Psoas muscle (tissue), 8 donors: Measurements from ENCODE around the gene GLRA3. TPM values are rescaled to one million over a fixed set of nuclear protein-coding genes. Genes with fewer than 3 reads are reported as not detected.
"Not testable (repeated sequence)": the region's sequence is repeated elsewhere in the genome, so short reads cannot be mapped to it uniquely, and the experiment has no call there.

Source experiments
- ATAC-seq, 4 donors: fragments of 200-7000 bp; cut with Tn5 transposase; one replicate each; pipeline ENCODE4 v1.9.1; 2020; ENCODE audit warnings: moderate library complexity in 3 of 4, mild to moderate bottlenecking in 2 of 4
- DNase-seq, 2 donors: peaks; one replicate each; pipeline ENCODE4 v3.0.0-alpha.2; 2020
- H3K27ac ChIP-seq: fragments of 200-600 bp; one replicate; pipeline ENCODE4 v1.8.0; 2022
- H3K27me3 ChIP-seq, 3 donors: fragments of 200-600 bp in 1 of 3; one replicate each; pipeline versions ENCODE4 v1.6.1 to v1.8.0; 2013 to 2022; ENCODE audit warnings: low read length in 2 of 3, mild to moderate bottlenecking in 2 of 3, moderate library complexity in 1 of 3; ENCODE audit not compliant: insufficient read depth in 3 of 3
- H3K36me3 ChIP-seq, 2 donors: fragments of 200-600 bp in 1 of 2; one replicate each; pipeline versions ENCODE4 v1.6.1 to v1.8.0; 2013 to 2022; ENCODE audit warnings: low read depth in 1 of 2, mild to moderate bottlenecking in 1 of 2, moderate library complexity in 1 of 2; ENCODE audit not compliant: insufficient read depth in 1 of 2
- H3K4me1 ChIP-seq: fragments of 200-600 bp; one replicate; pipeline ENCODE4 v1.8.0; 2022
- H3K4me3 ChIP-seq: fragments of 200-600 bp; one replicate; pipeline ENCODE4 v1.8.0; 2022; ENCODE audit warnings: mild to moderate bottlenecking
- H3K9me3 ChIP-seq: fragments of 200-600 bp; one replicate; pipeline ENCODE4 v1.8.0; 2022
- WGBS, 3 donors: extraction: QIAGEN DNeasy Blood & Tissue Kit; methylation state at CpG; one replicate each; pipeline versions ENCODE4 v1.1.6 to v1.1.7; 2013; 5-methylcytosine and 5-hydroxymethylcytosine counted together
- intact Hi-C, 2 donors: fragments of 100-400 bp; cut with DNase I; formaldehyde crosslinking; loops; one replicate each; pipeline versions ENCODE4 v1.11.0 to v1.14.2; 2022
- polyA plus RNA-seq, 3 donors: library from polyadenylated mRNA; stranded (reverse); fragments of 200-250 nt; gene quantifications; one replicate each; pipeline ENCODE4 v1.2.3, GENCODE V29; 2013
- total RNA-seq, 4 donors: library from RNA; stranded (reverse); fragmentation: NEBNext Ultra II Directional in 2 of 4; extraction: Animal tissue kit (Norgen Biotek cat#: 25700) in 2 of 4; gene quantifications; one replicate each; pipeline versions ENCODE4 v1.2.1 to v1.2.4, GENCODE V29; 2021 to 2023
- TF ChIP-seq, protein P1 (sequence below): fragments of 200-600 bp; IDR thresholded peaks from one replicate; pipeline ENCODE4 v1.8.0; 2022; ENCODE audit warnings: antibody characterized with exemption
- donor health status: healthy with polysubstance abuse.
- donor health status: DM: no; HTN: no; CAD: no; lungs with moderate emphysema.
- donor health status: Bipolar disorder and iron deficiency.
- donor health status: healthy.
- donor health status: DM: yes; HTN: yes; CAD: no.
- donor health status: DM: no; HTN: no; CAD: no.
- donor health status: DM: no; HTN: no; CAD: no.
- donor health status: DM: yes; HTN: yes; CAD: no.

Gene GLRA3
- total and polyA plus RNA-seq, 7 donors = under 0.01 to 0.73 TPM; not detected in 5

- no peaks in the 10 kb centered on the region for H3K27me3 ChIP-seq
- no peaks in the 10 kb centered on the region for H3K9me3 ChIP-seq
- ATAC-seq = peak in 1 of 4 donors; percentile 74
- H3K36me3 ChIP-seq = no peaks in the 10 kb centered on the region
- TF ChIP-seq, protein P1, sequence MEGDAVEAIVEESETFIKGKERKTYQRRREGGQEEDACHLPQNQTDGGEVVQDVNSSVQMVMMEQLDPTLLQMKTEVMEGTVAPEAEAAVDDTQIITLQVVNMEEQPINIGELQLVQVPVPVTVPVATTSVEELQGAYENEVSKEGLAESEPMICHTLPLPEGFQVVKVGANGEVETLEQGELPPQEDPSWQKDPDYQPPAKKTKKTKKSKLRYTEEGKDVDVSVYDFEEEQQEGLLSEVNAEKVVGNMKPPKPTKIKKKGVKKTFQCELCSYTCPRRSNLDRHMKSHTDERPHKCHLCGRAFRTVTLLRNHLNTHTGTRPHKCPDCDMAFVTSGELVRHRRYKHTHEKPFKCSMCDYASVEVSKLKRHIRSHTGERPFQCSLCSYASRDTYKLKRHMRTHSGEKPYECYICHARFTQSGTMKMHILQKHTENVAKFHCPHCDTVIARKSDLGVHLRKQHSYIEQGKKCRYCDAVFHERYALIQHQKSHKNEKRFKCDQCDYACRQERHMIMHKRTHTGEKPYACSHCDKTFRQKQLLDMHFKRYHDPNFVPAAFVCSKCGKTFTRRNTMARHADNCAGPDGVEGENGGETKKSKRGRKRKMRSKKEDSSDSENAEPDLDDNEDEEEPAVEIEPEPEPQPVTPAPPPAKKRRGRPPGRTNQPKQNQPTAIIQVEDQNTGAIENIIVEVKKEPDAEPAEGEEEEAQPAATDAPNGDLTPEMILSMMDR = peak; percentile 69
- H3K4me3 ChIP-seq = no peak overlapping the region
- no peak overlapping the region for H3K27ac ChIP-seq
- WGBS, 3 donors = 17 to 27% (median 27%) methylated on average over 2 of the region's 2 CpGs
- no peaks in the 10 kb centered on the region for H3K4me1 ChIP-seq
- intact Hi-C loops = loop anchor here (2.0 kb wide), 2 partner anchors 265 to 267 kb away; no protein-coding TSS in a partner anchor
- no peak for DNase-seq
These were observed 196.9 kb downstream of the GLRA3 start for GRCh38 chr4:174631901-174632758.

GRCh38 chr4:174629907-174630450 lies 199.1 kb downstream of the GLRA3 start:
- H3K36me3 ChIP-seq, DNase-seq, H3K9me3 ChIP-seq, ATAC-seq, H3K4me1 ChIP-seq, intact Hi-C loops, H3K4me3 ChIP-seq, H3K27me3 ChIP-seq, H3K27ac ChIP-seq: not testable (repeated sequence)
- WGBS, 3 donors = 96 to 98% (median 98%) methylated on average over 2 of the region's 2 CpGs

DNA sequence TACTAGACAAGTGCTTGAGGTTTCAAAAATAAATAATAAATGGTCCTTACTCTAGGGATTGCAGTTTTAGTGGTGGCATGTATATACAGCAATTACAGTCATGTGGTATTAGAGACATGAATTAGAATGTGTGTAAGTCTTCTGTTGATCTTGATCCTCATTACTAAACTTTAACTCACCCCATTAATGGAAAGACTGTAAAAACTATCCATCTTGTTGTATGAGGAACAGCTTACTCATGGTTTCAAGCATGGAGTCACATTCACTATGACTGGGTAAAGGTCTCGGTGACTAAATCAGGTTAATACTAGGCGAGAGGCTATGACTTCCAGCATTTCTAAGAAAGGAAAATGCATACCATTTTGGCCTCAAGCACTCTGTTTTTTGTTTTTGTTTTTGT lies 199.8 kb downstream of the GLRA3 start:
- Histone ChIP-seq H3K4me3 (no peak overlapping the region), H3K27me3 (no peaks in the 10 kb centered on the region), H3K27ac (no peak overlapping the region), H3K36me3 (no peaks in the 10 kb centered on the region), H3K9me3 (no peaks in the 10 kb centered on the region), H3K4me1 (no peaks in the 10 kb centered on the region)
- TF ChIP-seq, protein P1 = no peak
- 96% methylated on average over 2 of the region's 2 CpGs for WGBS, 3 donors
- DNase-seq = no peak
- no peak for ATAC-seq
- intact Hi-C loops = no loop called here

DNA sequence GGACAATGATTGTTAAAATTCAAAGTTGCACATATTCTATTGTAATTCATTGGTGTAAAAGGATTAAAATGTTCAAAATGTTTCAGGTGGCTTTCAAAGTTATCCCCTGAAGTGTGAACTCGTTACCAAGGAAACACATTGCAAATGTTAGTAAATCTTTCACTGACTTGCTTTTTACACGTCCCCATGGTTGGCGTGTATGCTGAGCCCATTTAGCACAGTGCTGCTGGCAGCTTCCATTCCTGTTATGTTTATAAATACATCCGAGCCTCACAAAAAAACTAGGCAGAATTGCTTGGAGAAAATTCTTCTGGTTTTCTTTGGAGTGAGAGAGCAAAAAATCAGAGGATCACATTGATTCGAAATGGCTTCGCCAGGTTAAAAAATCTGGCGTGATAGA lies 200.9 kb downstream of the GLRA3 start:
- WGBS, 3 donors = 29 to 43% (median 29%) methylated on average over 7 of the region's 7 CpGs
- H3K4me3 ChIP-seq = no peak overlapping the region
- DNase-seq (no peak), ATAC-seq (no peak)
- TF ChIP-seq, protein P1 = no peak
- no peaks in the 10 kb centered on the region for H3K36me3 ChIP-seq
- H3K27ac ChIP-seq = no peak overlapping the region
- H3K9me3 ChIP-seq = no peaks in the 10 kb centered on the region
- no peaks in the 10 kb centered on the region for H3K4me1 ChIP-seq
- H3K27me3 ChIP-seq = no peaks in the 10 kb centered on the region
- intact Hi-C loops = no loop called here

DNA sequence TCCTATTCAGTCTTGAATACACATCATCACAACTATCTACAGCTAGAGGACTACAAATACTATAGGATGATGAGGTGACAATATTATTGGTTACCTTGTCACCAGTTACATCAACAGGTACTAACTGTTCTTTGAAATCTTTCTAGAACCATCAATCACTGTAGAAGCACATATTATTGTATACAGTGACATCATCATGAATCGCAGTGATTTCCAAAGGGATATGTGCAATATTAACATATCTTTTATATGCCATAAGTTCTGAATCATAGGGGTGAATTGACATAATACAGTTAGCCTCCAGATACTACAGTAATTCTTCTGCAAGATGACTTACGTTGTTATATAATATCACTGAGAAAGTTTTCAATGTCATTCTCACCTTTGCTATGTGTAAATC lies 201.6 kb downstream of the GLRA3 start:
- no peaks in the 10 kb centered on the region for H3K36me3 ChIP-seq
- no peak for DNase-seq
- no peaks in the 10 kb centered on the region for H3K27me3 ChIP-seq
- TF ChIP-seq, protein P1 = no peak
- H3K9me3 ChIP-seq = no peaks in the 10 kb centered on the region
- H3K4me3 ChIP-seq = no peak overlapping the region
- intact Hi-C loops = no loop called here
- no peak for ATAC-seq
- no peaks in the 10 kb centered on the region for H3K4me1 ChIP-seq
- WGBS, 3 donors = 89 to 97% (median 95%) methylated on average over 2 of the region's 2 CpGs
- H3K27ac ChIP-seq = no peak overlapping the region
